CD4-positive, alpha-beta T cell (primary cell): ENCODE data around the gene TTLL13. TPM values are rescaled to one million over a fixed set of nuclear protein-coding genes. Genes with fewer than 3 reads are reported as not detected.

Experiments used
- ATAC-seq: fragments of 200-7000 bp; cut with Tn5 transposase; one replicate; pipeline ENCODE4 v1.10.0; 2022; ENCODE audit warnings: mild to moderate bottlenecking; ENCODE audit not compliant: poor library complexity
- CTCF ChIA-PET: fragments of 350-600 bp; sonication (Branson Sonifier 250); formaldehyde crosslinking; loops from one replicate; lab custom pipeline; 2021; ENCODE audit warnings: antibody characterized with exemption, inconsistent platforms; lab: Charles Lee
- POLR2A ChIA-PET: fragments of 350-600 bp; sonication (Branson Sonifier 250); formaldehyde crosslinking; loops from one replicate; lab custom pipeline; 2021; ENCODE audit warnings: antibody characterized with exemption, inconsistent platforms; lab: Charles Lee
- DNase-seq, 14 experiments: peaks; one replicate each; pipeline ENCODE4 v3.0.0-alpha.2; 2013 to 2020; ENCODE audit warnings: mixed read lengths in 2 of 14
- H3K27ac ChIP-seq, 2 donors: one replicate each; pipeline versions ENCODE4 v1.5.1 to v1.7.0; 2013; ENCODE audit warnings: low read length in 2 of 2, low read depth in 1 of 2, mild to moderate bottlenecking in 1 of 2
- H3K27me3 ChIP-seq, 2 experiments: 1 replicate in 1 of 2; 2 replicates in 1 of 2; pipeline versions ENCODE4 v1.6.1 to v1.7.0; 2013; ENCODE audit warnings: low read length in 2 of 2, control low read depth in 1 of 2, mild to moderate bottlenecking in 1 of 2, moderate library complexity in 1 of 2; ENCODE audit not compliant: insufficient read depth in 2 of 2, control insufficient read depth in 1 of 2
- H3K36me3 ChIP-seq: one replicate; pipeline ENCODE4 v1.6.1; 2013; ENCODE audit warnings: low read length, control low read depth; ENCODE audit not compliant: insufficient read depth
- H3K4me1 ChIP-seq: one replicate; pipeline ENCODE4 v1.6.1; 2013; ENCODE audit warnings: low read length, control low read depth; ENCODE audit not compliant: insufficient read depth
- H3K4me3 ChIP-seq: one replicate; pipeline ENCODE4 v1.5.1; 2013; ENCODE audit warnings: mild to moderate bottlenecking, low read length, moderate library complexity
- H3K9me3 ChIP-seq, 2 experiments: 1 replicate in 1 of 2; 2 replicates in 1 of 2; pipeline versions ENCODE4 v1.6.1 to v1.7.0; 2013; ENCODE audit warnings: low read length in 2 of 2, mild to moderate bottlenecking in 2 of 2, control low read depth in 1 of 2, moderate library complexity in 1 of 2; ENCODE audit not compliant: control insufficient read depth in 1 of 2, insufficient read depth in 1 of 2
- H3K27ac Mint-ChIP-seq: one replicate; pipeline ENCODE4 v1.8.0; 2020; ENCODE audit warnings: mixed read lengths
- H3K27me3 Mint-ChIP-seq: one replicate; pipeline ENCODE4 v1.8.0; 2021; ENCODE audit warnings: mixed read lengths
- H3K36me3 Mint-ChIP-seq: one replicate; pipeline ENCODE4 v1.8.0; 2021; ENCODE audit warnings: low read depth, mixed read lengths
- H3K4me1 Mint-ChIP-seq: one replicate; pipeline ENCODE4 v1.8.0; 2021; ENCODE audit warnings: low read depth, mixed read lengths
- H3K4me3 Mint-ChIP-seq: one replicate; pipeline ENCODE4 v1.8.0; 2020; ENCODE audit warnings: mild to moderate bottlenecking, mixed read lengths
- H3K9me3 Mint-ChIP-seq: one replicate; pipeline ENCODE4 v1.8.0; 2020; ENCODE audit warnings: mixed read lengths
- CTCF ChIP-seq: fragments of 200-600 bp; IDR thresholded peaks from one replicate; pipeline ENCODE4 v1.8.0; 2022; ENCODE audit warnings: antibody characterized with exemption, mild to moderate bottlenecking
- intact Hi-C, 2 experiments: fragments of 100-400 bp; cut with DNase I in 1 of 2; cut with micrococcal nuclease in 1 of 2; formaldehyde crosslinking; loops; one replicate each; pipeline versions ENCODE4 v1.15.1 to v1.9.0; 2023 to 2025; cut with DNase I, micrococcal nuclease
- total RNA-seq, 174 experiments: library from RNA in 2 of 174; stranded (reverse) in 2 of 174; gene quantifications; one replicate each; pipeline ENCODE4 v1.2.3 and lab custom pipeline; 2021 to 2026

Gene TTLL13
- total RNA-seq, 2 experiments from 2014 or later = 0.63 to 1.8 TPM

GRCh38 chr15:90201130-90201943, 48.0 kb upstream of the TTLL13 start, which contains the start of gene SEMA4B:
Gene SEMA4B, plus strand, starts transcription at chr15:90201330. Its CDS starts 249 bp downstream, at chr15:90201579.
- ChIA-PET CTCF (interaction anchor here (1.3 kb wide), 1 partner anchor 9 kb away, joined by 4 read pairs; no protein-coding TSS in a partner anchor), POLR2A (interaction anchor here (0.6 to 4.4 kb wide), 19 partner anchors 9 to 329 kb away, joined by 3 to 97 read pairs (median 4); partner anchors contain the start of genes CIB1, GDPGP1, IDH2 and IQGAP1)
- Histone ChIP-seq H3K9me3 (no peaks in the 10 kb centered on the region), H3K36me3 (peaks cover 2% of the 10 kb centered on the region), H3K4me3 (peak within 1 kb of the TSS; percentile 78), H3K4me1 (peaks cover 28% of the 10 kb centered on the region), H3K27ac (peak within 1 kb of the TSS; percentile 5 to 36), H3K27me3 (no peaks in the 10 kb centered on the region)
- no peaks in the 10 kb centered on the region for H3K9me3 Mint-ChIP-seq
- intact Hi-C loops = loop anchor here in 1 of 2 experiments (1.0 kb wide), 1 partner anchor 29 kb away; no protein-coding TSS in a partner anchor
- no peaks in the 10 kb centered on the region for H3K27me3 Mint-ChIP-seq
- ATAC-seq (peak; percentile 94), DNase-seq (peak; percentile 44 to 88 (median 70))
- peak within 1 kb of the TSS; percentile 88 for H3K4me3 Mint-ChIP-seq
- peak within 1 kb of the TSS; percentile 74 for H3K27ac Mint-ChIP-seq
- H3K36me3 Mint-ChIP-seq = no peaks in the 10 kb centered on the region
- peaks cover 28% of the 10 kb centered on the region for H3K4me1 Mint-ChIP-seq
- TF ChIP-seq CTCF = no peak

GRCh38 chr15:90201944-90202375, 47.4 kb upstream of the TTLL13 start:
- peak overlapping the region in 1 of 2 donors; percentile 36 for H3K27ac ChIP-seq
- peak overlapping the region; percentile 78 for H3K4me3 ChIP-seq
- intact Hi-C loops = loop anchor here in 1 of 2 experiments (1.0 kb wide), 1 partner anchor 28 kb away; no protein-coding TSS in a partner anchor

More at GRCh38 chr15:90201944-90202375, 47.4 kb upstream of the TTLL13 start:
- H3K36me3 ChIP-seq = peaks cover 6% of the 10 kb centered on the region
- no peaks in the 10 kb centered on the region for H3K9me3 ChIP-seq
- peaks cover 28% of the 10 kb centered on the region for H3K4me1 ChIP-seq
- TF ChIP-seq CTCF = no peak
- Mint-ChIP-seq H3K4me3 (peak overlapping the region; percentile 80), H3K27me3 (no peaks in the 10 kb centered on the region), H3K27ac (peak overlapping the region; percentile 74), H3K9me3 (no peaks in the 10 kb centered on the region), H3K36me3 (no peaks in the 10 kb centered on the region), H3K4me1 (peaks cover 28% of the 10 kb centered on the region)
- ATAC-seq (no peak), DNase-seq (no peak)
- CTCF ChIA-PET = interaction anchor here (1.3 kb wide), 1 partner anchor 10 kb away, joined by 4 read pairs; no protein-coding TSS in a partner anchor
- H3K27me3 ChIP-seq = no peaks in the 10 kb centered on the region
- POLR2A ChIA-PET = interaction anchor here (0.7 to 4.4 kb wide), 11 partner anchors 10 to 102 kb away, joined by 3 to 97 read pairs (median 4); partner anchors contain the start of genes CIB1, GDPGP1 and NGRN
